Left forelimb (tissue), 1 donor: Measurements from ENCODE around the gene NUMA1.

Experiments
- DNase-seq: peaks from one replicate; pipeline ENCODE4 v3.0.0-alpha.2; 2018; ENCODE audit warnings: low spot score

Gene NUMA1

DNA sequence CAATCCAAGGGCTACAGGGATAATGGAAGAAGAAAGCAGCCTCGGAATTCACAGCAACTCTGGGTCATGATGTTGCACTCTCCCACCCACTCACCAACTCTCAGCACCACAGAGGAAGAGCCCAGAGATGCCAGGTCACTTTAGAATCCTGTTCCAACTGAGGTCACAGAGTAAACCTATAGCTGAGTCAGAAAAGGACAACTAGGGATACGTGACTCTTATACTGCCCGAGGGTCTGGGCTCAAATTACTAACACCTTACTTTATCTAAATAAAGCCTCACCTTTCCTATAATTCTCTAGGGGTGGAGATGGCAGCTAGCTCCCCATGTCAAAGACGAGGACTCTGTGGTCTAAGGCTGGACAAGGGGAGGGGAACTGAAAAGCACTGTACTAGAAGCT is 57.0 kb downstream of the NUMA1 start:
- DNase-seq, result no peak

GRCh38 chr11:72018171-72018570 is 62.2 kb downstream of the NUMA1 start:
- peak; percentile 58 for DNase-seq

GRCh38 chr11:72015511-72016061 is 64.8 kb downstream of the NUMA1 start:
- DNase-seq, result peak; percentile 68

DNA sequence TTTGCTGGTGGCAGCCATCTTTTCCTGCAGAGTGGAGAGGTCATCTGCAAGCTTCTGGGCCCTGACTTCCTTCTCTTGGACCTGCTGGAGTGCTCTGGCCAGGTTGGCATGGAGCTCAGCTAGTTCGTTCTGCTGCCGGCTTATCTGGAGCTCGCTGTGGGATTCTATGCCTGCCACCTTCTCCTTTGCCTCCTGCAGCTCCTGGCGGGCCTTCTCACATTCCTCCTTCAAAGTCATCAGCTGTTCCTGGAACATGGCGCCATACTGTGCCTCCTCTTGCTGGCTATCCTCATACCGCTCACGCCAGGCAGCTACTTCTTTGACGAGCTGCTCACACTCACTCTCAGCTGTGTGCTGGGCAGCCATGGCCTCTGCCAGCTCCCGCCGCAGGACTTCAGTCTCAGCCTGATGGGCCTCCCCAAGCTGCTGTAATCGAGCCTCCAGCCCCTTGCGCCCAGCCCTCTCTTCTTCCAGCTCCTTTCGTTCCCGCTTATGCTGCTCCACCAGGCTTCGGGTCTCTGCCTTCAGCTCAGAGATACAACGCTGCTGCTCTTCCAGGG is 65.5 kb downstream of the NUMA1 start:
- DNase-seq, result no peak

DNA sequence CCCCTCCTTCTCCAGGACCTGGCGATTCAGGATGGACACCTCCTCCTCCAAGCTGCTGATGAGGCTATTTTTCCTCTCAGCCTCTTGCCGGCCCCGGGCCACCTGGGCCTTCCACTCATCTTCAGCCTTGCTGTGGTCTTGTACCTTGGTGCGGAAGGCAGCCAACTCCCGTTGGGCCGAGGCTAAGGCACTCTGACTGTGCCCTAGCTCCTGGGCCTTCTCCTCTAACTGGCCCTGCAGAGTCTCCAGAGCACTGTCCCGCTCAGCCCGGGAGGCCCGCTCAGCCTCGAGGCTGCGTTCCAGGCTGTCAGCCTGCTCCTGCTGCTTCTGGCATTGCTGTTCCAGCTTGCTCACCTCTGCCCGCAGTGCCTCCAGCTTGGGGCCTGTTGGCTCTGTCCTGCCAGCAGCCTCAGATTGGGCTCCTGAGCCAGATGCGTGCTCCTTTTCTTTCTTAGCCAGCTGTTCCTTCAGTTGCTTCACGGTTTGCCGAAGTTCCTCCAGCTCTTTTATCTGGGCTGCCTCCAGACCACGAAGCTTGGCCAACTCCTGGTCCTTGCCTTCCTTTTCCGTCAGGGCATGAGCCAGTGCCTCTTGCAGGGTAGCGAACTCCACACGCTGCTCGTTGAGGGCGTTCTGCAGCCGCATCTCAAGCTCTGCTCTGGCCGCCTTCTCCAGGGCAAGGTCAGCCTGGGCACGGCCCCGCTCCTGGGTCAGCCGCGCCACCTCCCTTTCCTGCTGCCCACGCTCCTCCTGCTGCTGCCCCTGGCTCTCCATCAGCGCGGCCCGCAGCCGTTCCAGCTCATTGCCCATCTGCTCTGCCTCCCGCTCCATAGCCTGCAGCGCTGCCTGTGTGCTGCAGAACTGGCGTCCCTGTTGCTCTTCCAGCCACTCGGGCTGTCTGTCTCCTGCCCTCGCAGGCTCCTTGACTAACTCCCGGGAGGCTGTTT is 66.3 kb downstream of the NUMA1 start:
- DNase-seq, result no peak

DNA sequence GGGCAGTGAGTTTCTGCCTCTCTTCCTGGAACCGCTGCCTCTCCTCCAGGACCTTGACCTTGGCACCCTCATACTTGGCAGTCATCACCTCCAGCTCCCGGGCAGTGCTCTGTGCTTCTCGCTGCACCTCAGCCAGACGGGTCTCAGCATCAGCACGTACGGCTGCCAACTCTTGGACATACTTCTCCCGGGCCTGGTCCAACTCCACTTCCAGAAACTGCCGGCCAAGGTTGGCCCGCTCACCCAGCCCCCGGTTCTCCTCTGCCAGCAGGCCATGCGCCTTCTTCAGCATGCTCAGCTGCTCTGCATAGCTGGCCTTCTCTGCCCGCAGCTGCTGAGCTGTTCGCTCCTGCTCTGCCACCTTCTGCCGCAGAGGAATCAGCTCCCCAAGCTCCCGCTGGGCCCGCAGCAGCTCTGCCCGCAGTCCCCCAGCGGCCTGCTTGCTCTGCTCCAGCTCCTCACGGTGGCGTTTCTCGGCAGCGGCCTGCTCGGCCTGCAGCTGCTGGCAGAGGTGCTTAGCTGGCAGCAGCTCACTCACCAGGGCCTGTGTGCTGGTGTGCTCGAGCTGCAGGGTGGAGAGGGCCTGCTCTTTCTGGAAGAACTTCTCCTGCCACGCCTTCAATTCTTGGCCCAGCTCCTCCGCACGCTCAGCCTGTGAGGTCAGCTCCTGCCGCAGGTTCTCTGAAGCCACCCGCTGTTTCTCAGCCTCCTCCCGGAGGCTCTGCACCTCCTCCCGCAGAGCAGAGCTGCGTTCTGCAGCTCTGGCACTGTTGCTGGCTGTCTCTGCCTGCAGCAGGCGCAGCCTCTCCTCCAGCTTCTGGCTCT is 67.2 kb downstream of the NUMA1 start:
- no peak for DNase-seq

- no peak for DNase-seq
These were observed 68.2 kb downstream of the NUMA1 start for GRCh38 chr11:72012091-72012630.

DNA sequence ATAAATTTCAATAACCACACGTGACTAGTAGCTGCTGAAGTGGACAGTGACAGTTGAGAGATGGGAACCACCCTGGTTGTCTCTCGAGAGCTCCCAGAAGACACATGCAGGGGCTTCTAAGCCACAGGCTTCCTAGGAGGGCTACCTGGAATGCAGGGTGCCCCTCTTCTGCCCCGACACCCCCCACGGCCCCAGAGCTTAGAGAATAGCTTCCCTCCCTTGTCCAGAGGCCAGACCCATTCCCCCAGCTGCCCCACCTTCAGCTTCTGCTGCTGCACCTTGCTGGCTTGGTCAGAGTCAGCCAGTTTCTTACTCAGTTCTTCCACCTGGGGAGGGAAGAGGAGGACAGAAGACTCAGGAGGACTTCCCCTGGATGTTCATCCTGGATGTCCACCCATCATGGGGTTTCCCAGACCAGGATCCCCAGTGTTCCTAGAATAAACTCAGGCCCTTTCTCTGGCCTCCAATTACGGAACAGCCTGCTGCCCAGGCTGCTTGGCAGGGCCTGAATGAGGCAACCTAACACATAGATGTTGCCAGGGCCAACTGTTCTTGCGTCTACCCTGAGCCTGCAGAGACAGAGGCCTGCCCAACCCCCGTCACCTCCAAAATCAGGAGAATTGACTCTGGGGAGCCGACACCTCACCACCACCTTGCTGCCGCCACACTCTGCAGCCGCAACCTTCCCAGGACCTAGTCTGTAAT is 69.7 kb downstream of the NUMA1 start:
- DNase-seq, result no peak

DNA sequence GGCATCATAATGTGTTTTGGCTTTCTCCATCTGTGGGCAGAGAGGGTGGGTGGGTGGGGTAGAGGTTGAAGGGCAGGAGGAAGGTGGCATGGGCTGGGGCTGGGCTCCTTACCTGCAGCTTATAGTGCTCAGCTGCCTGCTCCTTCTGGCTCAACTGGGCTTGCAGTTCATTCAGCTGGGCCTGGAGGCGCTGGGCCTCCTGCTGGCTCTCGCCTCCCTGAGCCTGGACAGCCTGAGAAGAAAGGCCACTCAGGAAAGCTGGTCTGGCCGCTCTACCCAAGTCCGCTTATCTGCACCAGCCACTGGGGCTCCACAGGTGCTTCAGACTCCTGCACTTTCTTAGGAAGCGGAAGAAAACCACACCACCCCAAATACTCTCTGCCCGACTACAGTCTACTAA is 71.2 kb downstream of the NUMA1 start:
- DNase-seq, result no peak

GRCh38 chr11:72008728-72009127 is 71.6 kb downstream of the NUMA1 start:
- no peak for DNase-seq

- DNase-seq, result no peak
These were observed 72.8 kb downstream of the NUMA1 start for GRCh38 chr11:72007587-72007986.

DNA sequence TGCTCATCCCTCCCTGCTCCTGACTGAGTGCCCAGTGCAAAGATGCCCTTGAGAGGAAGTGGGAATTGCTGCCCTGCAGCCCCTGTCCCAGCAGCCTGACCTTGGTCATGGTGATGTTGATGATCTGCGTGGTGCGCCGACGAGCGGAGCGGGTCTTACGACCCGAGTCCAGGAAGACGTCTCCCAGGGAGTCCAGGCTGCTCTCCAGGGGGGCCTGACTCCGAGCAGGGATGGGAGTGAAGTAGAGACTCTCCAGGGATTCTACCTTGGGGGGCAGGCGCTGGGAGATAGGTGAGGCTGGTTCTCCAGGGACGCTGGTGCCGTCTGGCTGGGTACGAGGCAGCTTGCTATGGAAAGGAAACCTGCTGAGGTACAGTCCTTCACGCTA is 73.3 kb downstream of the NUMA1 start:
- DNase-seq, result no peak

DNA sequence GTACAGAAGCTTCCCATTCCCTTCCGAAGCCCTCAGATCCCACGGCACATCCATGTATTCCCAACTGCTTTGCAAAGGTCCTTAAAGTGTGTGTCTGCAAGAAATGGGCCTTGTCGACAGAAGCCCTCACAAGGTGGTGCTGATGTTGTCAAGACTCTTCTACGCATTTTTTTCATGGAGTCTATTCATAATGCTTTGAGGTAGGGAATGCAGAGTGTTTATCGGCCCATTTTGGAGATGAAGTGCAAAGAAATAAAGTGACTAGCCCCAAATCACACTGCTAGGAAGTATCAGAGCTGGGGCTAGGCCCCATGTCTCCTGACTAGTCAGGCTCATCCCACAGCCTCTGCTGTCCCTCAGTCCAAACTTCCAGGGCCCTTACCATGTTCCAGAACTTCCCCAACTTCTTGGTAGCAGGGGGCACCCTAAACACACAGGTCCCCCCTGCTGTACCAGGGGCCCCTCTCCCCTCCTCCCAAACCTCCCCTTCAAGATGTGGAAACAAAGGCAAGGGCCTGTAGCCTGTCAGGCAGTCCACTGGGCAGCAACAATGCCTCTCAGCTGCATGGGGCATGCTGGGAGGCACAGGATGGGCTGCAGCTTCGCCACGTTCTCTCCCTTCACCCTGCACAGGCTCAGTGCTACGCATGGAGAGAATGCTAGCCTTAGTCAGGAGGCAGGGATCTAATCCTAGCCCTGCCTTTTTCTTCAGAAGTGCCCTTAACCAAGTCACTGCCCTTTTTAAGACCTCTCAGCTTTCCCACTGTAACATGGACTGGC is 73.8 kb downstream of the NUMA1 start:
- DNase-seq, result no peak

- DNase-seq, result no peak
These were observed 74.7 kb downstream of the NUMA1 start for GRCh38 chr11:72005347-72006260.

GRCh38 chr11:72004515-72005346 is 75.6 kb downstream of the NUMA1 start:
- no peak for DNase-seq

DNA sequence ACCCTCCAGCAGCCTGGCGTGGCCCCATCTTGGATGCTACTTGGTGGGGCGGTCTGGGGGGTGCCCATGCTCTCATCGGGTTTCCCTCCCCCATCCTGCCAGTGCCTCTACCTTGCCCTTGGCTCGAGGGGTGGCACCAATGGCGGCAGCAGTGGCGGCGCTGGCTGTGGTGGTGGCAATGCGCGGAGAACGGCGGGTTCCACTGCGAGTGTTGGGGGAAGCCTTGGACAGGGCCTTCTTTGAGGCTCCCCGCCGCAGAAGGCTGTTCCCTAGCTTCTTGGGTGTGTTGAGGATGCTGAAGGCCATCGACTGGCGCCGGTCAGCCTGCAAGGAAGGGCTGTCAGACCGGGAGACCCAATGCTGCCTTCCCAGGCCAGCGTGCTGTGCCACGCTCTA is 76.6 kb downstream of the NUMA1 start:
- DNase-seq, result no peak

- no peak for DNase-seq
These were observed 77.2 kb downstream of the NUMA1 start for GRCh38 chr11:72002841-72003775.
